Progenitor cell of endocrine pancreas (in vitro differentiated cells): ENCODE measurements around the gene ABCC1. TPM values are rescaled to one million over a fixed set of nuclear protein-coding genes. Genes with fewer than 3 reads are reported as not detected.
"Not testable (repeated sequence)": the region's sequence is repeated elsewhere in the genome, so short reads cannot be mapped to it uniquely, and the experiment has no call there.

Source experiments
- DNase-seq: peaks from one replicate; pipeline ENCODE4 v3.0.0; 2021; ENCODE audit warnings: low spot score; ENCODE audit not compliant: unreplicated experiment
- H3K27ac Mint-ChIP-seq: 2 replicates; pipeline ENCODE4 v1.8.0; 2021; ENCODE audit warnings: mild to moderate bottlenecking, moderate library complexity, mixed read lengths
- H3K27me3 Mint-ChIP-seq: 2 replicates; pipeline ENCODE4 v1.8.0; 2021; ENCODE audit warnings: mixed read lengths
- H3K36me3 Mint-ChIP-seq: 2 replicates; pipeline ENCODE4 v1.8.0; 2022; ENCODE audit warnings: mixed read lengths; ENCODE audit not compliant: insufficient read depth
- H3K4me1 Mint-ChIP-seq: 2 replicates; pipeline ENCODE4 v1.8.0; 2021; ENCODE audit warnings: low read depth, mixed read lengths
- H3K4me3 Mint-ChIP-seq: 2 replicates; pipeline ENCODE4 v1.8.0; 2021; ENCODE audit warnings: low read depth, mild to moderate bottlenecking, moderate library complexity, mixed read lengths
- H3K9me3 Mint-ChIP-seq: 2 replicates; pipeline ENCODE4 v1.8.0; 2021; ENCODE audit warnings: low read depth, mixed read lengths
- total RNA-seq: library from RNA; stranded (reverse); gene quantifications from 2 replicates; pipeline ENCODE4 v1.2.1, GENCODE V29; 2021
- TF ChIP-seq, protein P1 (sequence below): fragments of 200-600 bp; sonication (generic); IDR thresholded peaks from one replicate; pipeline ENCODE4 v1.5.0; 2021; ENCODE audit warnings: antibody characterized with exemption, mild to moderate bottlenecking; ENCODE audit not compliant: unreplicated experiment

Gene ABCC1
- total RNA-seq, 1 donor from 2014 or later = 47.2 TPM

DNA sequence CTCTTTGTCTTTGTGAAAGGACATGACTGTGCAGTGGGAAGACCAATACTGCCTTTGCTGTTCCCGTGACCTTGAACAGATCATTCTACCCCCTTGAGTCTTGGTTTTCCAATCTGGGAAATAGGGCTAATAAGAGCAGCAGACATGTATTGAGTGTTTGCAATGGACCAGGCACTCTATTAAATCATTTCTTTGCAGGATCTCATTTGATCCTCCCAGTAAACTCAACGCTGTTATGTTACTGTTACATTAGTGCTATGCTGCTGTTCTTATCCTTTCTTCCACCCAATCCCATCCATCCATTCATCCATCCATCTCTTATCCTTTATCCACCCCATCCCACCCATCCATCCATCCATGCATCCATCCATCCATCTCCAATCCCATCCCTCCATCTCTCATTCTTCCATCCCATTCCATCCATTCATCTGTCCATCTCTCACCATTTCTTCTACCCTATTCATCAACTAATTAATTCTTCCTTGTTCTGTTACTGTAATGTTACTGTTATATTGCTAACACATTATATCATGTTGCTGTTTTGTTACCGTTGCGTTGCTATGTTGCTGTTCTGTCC, 208.8 kb downstream of the ABCC1 start:
- no peaks in the 10 kb centered on the region for H3K4me1 Mint-ChIP-seq
- H3K9me3 Mint-ChIP-seq = peaks cover 14% of the 10 kb centered on the region
- DNase-seq = no peak

DNA sequence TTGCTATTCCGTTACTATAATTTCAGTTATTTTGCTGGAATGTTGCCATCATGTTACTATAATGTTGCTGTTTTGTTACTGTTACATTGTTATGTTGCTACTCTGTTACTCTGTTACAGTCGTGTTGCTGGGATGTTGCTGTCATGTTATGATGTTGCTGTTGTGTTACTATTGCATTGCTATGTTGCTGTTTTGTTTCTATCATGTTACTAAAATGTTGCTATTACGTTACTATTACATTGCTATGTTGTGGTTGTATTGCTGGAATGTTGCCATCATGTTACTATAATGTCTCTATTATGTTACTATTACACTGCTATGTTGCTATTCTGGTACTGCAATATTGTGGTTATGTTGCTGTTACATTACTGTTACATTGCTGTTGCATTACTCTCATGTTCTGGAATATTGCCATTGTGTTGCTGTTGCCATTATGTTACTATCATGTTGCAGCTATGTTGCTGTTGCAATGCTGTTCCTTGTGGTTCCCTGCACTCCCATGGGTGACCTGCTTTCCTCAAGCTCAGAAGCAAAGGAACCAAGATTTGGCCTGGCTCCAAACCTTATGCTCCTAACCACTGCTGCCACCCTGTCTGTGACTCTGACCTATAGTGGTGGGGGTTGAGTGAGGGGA, 209.4 kb downstream of the ABCC1 start:
- Mint-ChIP-seq H3K36me3 (peaks cover 32% of the 10 kb centered on the region), H3K27ac (no peak overlapping the region), H3K4me1 (no peaks in the 10 kb centered on the region), H3K27me3 (no peaks in the 10 kb centered on the region), H3K9me3 (peaks cover 14% of the 10 kb centered on the region), H3K4me3 (no peak overlapping the region)
- TF ChIP-seq, protein P1, sequence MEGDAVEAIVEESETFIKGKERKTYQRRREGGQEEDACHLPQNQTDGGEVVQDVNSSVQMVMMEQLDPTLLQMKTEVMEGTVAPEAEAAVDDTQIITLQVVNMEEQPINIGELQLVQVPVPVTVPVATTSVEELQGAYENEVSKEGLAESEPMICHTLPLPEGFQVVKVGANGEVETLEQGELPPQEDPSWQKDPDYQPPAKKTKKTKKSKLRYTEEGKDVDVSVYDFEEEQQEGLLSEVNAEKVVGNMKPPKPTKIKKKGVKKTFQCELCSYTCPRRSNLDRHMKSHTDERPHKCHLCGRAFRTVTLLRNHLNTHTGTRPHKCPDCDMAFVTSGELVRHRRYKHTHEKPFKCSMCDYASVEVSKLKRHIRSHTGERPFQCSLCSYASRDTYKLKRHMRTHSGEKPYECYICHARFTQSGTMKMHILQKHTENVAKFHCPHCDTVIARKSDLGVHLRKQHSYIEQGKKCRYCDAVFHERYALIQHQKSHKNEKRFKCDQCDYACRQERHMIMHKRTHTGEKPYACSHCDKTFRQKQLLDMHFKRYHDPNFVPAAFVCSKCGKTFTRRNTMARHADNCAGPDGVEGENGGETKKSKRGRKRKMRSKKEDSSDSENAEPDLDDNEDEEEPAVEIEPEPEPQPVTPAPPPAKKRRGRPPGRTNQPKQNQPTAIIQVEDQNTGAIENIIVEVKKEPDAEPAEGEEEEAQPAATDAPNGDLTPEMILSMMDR = no peak
- DNase-seq = no peak

More for the DNA sequence above, 208.8 kb downstream of the ABCC1 start:
- Mint-ChIP-seq H3K27me3 (no peaks in the 10 kb centered on the region), H3K4me3 (no peak overlapping the region), H3K27ac (no peak overlapping the region), H3K36me3 (peaks cover 32% of the 10 kb centered on the region)
- TF ChIP-seq, protein P1 = no peak

DNA sequence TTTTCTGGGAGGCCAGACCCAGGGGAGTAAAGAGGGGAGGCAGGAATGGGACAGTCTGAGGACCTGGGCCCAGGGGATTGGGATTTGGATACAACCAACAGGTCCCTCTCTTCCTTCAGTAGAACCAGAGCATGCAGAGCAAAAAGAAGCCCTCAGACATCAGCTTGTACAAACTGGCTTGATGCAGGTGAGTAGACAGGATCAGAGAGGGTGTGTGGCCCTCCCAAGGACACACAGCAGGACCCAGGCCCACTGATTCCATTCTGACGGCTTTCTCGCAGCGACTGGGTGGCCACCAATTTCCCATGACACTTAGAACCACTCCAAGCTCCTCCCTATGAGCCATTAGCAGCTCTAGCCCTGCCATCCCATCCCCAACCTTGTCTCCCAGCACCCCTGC, 210.2 kb downstream of the ABCC1 start:
- Mint-ChIP-seq H3K27ac (no peak overlapping the region), H3K36me3 (peaks cover 32% of the 10 kb centered on the region), H3K4me3 (no peak overlapping the region), H3K27me3 (no peaks in the 10 kb centered on the region), H3K4me1 (no peaks in the 10 kb centered on the region), H3K9me3 (peaks cover 14% of the 10 kb centered on the region)
- TF ChIP-seq, protein P1 = no peak
- no peak for DNase-seq

DNA sequence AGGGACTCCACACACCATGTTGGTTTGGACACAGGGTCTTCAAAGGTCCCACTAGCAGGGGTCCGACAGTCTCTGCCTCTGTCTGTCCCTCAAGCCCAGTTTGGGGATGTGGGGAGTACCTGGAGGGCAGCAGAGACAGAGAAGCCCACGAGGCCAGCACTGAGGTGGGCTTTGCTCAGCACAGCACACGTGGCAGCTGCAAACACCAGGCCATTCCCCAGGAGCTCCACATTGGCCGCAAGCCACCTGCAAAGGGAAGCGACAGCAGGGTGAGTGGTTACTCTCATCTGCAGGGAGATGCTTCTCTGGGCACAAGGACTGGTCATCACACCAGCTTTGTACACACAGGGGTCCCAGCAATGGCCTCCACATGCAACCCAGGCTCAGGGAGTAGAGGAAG, 211.9 kb downstream of the ABCC1 start:
- H3K4me1 Mint-ChIP-seq = no peaks in the 10 kb centered on the region
- H3K27ac Mint-ChIP-seq = no peak overlapping the region
- peaks cover 27% of the 10 kb centered on the region for H3K36me3 Mint-ChIP-seq
- DNase-seq = no peak
- TF ChIP-seq, protein P1 = no peak
- no peak overlapping the region for H3K4me3 Mint-ChIP-seq
- H3K27me3 Mint-ChIP-seq = no peaks in the 10 kb centered on the region
- peaks cover 14% of the 10 kb centered on the region for H3K9me3 Mint-ChIP-seq

DNA sequence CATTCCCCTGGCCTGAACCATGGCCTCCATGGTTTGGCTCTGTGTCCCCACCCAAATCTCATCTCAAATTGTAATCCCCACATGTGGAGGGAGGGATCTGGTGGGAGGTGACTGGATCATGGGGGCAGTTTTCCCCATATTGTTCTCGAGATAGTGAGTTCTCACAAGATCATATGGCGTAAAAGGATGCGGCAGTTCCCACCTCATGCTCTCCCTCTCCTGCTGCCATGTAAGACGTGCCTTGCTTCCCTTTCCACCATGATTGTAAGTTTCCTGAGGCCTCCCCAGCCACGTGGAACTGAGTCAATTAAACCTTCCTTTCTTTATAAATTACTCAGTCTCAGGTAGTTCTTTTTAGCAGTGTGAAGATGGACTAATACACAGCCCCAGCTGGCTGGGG, 212.4 kb downstream of the ABCC1 start:
- not testable (repeated sequence) for H3K4me3 Mint-ChIP-seq, H3K27me3 Mint-ChIP-seq, H3K4me1 Mint-ChIP-seq, H3K27ac Mint-ChIP-seq, DNase-seq
- H3K9me3 Mint-ChIP-seq = peaks cover 14% of the 10 kb centered on the region
- peaks cover 24% of the 10 kb centered on the region for H3K36me3 Mint-ChIP-seq

DNA sequence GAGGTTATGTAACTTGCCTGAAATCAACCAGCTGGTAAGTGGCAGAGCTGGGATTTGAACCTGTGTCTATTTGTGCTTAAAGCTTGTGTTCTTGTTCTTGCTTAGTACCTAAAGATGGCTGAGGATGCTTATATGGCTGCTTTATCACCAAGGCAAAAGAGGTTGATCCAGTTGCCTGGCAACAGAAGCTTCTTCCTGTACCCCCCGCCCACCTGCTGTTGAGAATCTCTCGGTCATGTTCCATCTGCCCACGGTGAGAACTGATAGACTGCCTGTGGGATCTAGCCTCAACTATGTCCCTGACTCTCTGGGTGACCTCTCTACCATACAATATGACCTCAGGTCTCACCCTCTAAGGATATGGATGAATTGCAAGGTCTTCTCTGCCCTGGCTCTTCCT, 213.2 kb downstream of the ABCC1 start:
- TF ChIP-seq, protein P1 = no peak
- Mint-ChIP-seq H3K27me3 (no peaks in the 10 kb centered on the region), H3K4me3 (no peak overlapping the region), H3K9me3 (peaks cover 14% of the 10 kb centered on the region), H3K36me3 (peaks cover 20% of the 10 kb centered on the region), H3K27ac (no peak overlapping the region), H3K4me1 (no peaks in the 10 kb centered on the region)
- no peak for DNase-seq
